ENCODE measurements around the gene FNDC3B. TPM values are rescaled to one million over a fixed set of nuclear protein-coding genes. Genes with fewer than 3 reads are reported as not detected.

The FNDC3B gene
- total RNA-seq, 1 experiment from 2014 or later = 22.9 TPM

- DNase-seq (ENCODE audit: low spot score) = no peak
- in situ Hi-C loops (cut with HindIII; ENCODE audit: low sequenced_read_pairs) = no loop called here
These were observed 261.5 kb downstream of the FNDC3B start for GRCh38 chr3:172300862-172301261.

GRCh38 chr3:172302203-172302602 is 262.8 kb downstream of the FNDC3B start:
- in situ Hi-C loops (cut with HindIII; ENCODE audit: low sequenced_read_pairs) = no loop called here
- no peak for DNase-seq (ENCODE audit: low spot score)

- DNase-seq (ENCODE audit: low spot score) = no peak
- in situ Hi-C loops (cut with HindIII; ENCODE audit: low sequenced_read_pairs) = no loop called here
These were observed 263.8 kb downstream of the FNDC3B start for GRCh38 chr3:172303181-172303580.

- in situ Hi-C loops (cut with HindIII; ENCODE audit: low sequenced_read_pairs) = no loop called here
- DNase-seq (ENCODE audit: low spot score) = no peak
These were observed 264.7 kb downstream of the FNDC3B start for GRCh38 chr3:172303941-172304558.

GRCh38 chr3:172305552-172305951 is 266.2 kb downstream of the FNDC3B start:
- in situ Hi-C loops (cut with HindIII; ENCODE audit: low sequenced_read_pairs) = no loop called here
- DNase-seq (ENCODE audit: low spot score) = no peak

- no peak for DNase-seq (ENCODE audit: low spot score)
- in situ Hi-C loops (cut with HindIII; ENCODE audit: low sequenced_read_pairs) = no loop called here
These were observed 266.6 kb downstream of the FNDC3B start for GRCh38 chr3:172305974-172306373.

- in situ Hi-C loops (cut with HindIII; ENCODE audit: low sequenced_read_pairs) = no loop called here
- no peak for DNase-seq (ENCODE audit: low spot score)
These were observed 267.8 kb downstream of the FNDC3B start for GRCh38 chr3:172307141-172307560.

GRCh38 chr3:172309059-172309458 is 269.7 kb downstream of the FNDC3B start:
- no peak for DNase-seq (ENCODE audit: low spot score)
- in situ Hi-C loops (cut with HindIII; ENCODE audit: low sequenced_read_pairs) = no loop called here

- DNase-seq (ENCODE audit: low spot score) = no peak
- in situ Hi-C loops (cut with HindIII; ENCODE audit: low sequenced_read_pairs) = no loop called here
These were observed 270.5 kb downstream of the FNDC3B start for GRCh38 chr3:172309741-172310427.

- no peak for DNase-seq (ENCODE audit: low spot score)
- in situ Hi-C loops (cut with HindIII; ENCODE audit: low sequenced_read_pairs) = no loop called here
These were observed 271.0 kb downstream of the FNDC3B start for GRCh38 chr3:172310428-172310760.

GRCh38 chr3:172311217-172311616 is 271.8 kb downstream of the FNDC3B start:
- in situ Hi-C loops (cut with HindIII; ENCODE audit: low sequenced_read_pairs) = no loop called here
- no peak for DNase-seq (ENCODE audit: low spot score)

- in situ Hi-C loops (cut with HindIII; ENCODE audit: low sequenced_read_pairs) = no loop called here
- DNase-seq (ENCODE audit: low spot score) = no peak
These were observed 272.6 kb downstream of the FNDC3B start for GRCh38 chr3:172312001-172312400.

GRCh38 chr3:172312711-172313110 is 273.3 kb downstream of the FNDC3B start:
- in situ Hi-C loops (cut with HindIII; ENCODE audit: low sequenced_read_pairs) = no loop called here
- DNase-seq (ENCODE audit: low spot score) = no peak

GRCh38 chr3:172313671-172314070 is 274.3 kb downstream of the FNDC3B start:
- no peak for DNase-seq (ENCODE audit: low spot score)
- in situ Hi-C loops (cut with HindIII; ENCODE audit: low sequenced_read_pairs) = no loop called here

GRCh38 chr3:172314591-172315160 is 275.3 kb downstream of the FNDC3B start:
- in situ Hi-C loops (cut with HindIII; ENCODE audit: low sequenced_read_pairs) = no loop called here
- no peak for DNase-seq (ENCODE audit: low spot score)

GRCh38 chr3:172315401-172316091 is 276.2 kb downstream of the FNDC3B start:
- in situ Hi-C loops (cut with HindIII; ENCODE audit: low sequenced_read_pairs) = no loop called here
- no peak for DNase-seq (ENCODE audit: low spot score)

GRCh38 chr3:172316758-172317157 is 277.4 kb downstream of the FNDC3B start:
- DNase-seq (ENCODE audit: low spot score) = no peak
- in situ Hi-C loops (cut with HindIII; ENCODE audit: low sequenced_read_pairs) = no loop called here

GRCh38 chr3:172317481-172317880 is 278.1 kb downstream of the FNDC3B start:
- DNase-seq (ENCODE audit: low spot score) = no peak
- in situ Hi-C loops (cut with HindIII; ENCODE audit: low sequenced_read_pairs) = no loop called here

GRCh38 chr3:172317984-172318383 is 278.6 kb downstream of the FNDC3B start:
- no peak for DNase-seq (ENCODE audit: low spot score)
- in situ Hi-C loops (cut with HindIII; ENCODE audit: low sequenced_read_pairs) = no loop called here

GRCh38 chr3:172319595-172319994 is 280.2 kb downstream of the FNDC3B start:
- no peak for DNase-seq (ENCODE audit: low spot score)
- in situ Hi-C loops (cut with HindIII; ENCODE audit: low sequenced_read_pairs) = no loop called here
